ENCODE data around the gene SRMS.

SRMS gene

GRCh38 chr20:63547725-63548480 lies at the start of gene SRMS:
TSS of gene SRMS (minus strand) at chr20:63547749. CDS start at chr20:63547463, 286 bp downstream.
- no peak for DNase-seq

- no peak for DNase-seq
These were observed 48.9 kb upstream of the SRMS start for GRCh38 chr20:63596423-63596822.

GRCh38 chr20:63595416-63596127 lies 48.0 kb upstream of the SRMS start:
- DNase-seq = no peak

DNA sequence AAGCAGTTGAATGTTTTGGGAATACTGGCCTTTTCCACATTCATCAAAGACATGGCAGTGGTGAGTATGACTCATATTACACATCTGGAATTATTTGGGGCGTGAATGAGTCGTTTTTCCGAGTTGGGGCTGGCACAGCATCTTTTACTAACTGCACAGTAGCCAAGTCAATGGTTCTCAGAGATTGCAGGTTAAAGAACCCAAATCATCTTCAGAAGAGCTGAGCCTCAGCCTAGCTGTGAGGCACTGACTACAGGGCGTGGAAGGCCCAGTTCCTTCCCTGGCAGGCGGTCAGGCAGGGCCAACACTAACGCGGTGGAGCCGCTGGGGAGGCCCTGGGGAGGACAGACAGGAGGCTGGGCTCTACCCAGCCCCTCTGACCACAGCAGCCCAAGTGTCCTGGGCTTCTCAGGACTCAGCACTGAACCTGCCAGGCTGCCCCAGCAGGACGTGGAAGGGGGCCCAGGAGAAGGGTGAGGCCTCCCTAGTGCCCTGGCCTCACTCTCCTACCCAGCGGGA lies 46.6 kb upstream of the SRMS start:
- no peak for DNase-seq

GRCh38 chr20:63592661-63593060 lies 45.1 kb upstream of the SRMS start:
- no peak for DNase-seq

DNA sequence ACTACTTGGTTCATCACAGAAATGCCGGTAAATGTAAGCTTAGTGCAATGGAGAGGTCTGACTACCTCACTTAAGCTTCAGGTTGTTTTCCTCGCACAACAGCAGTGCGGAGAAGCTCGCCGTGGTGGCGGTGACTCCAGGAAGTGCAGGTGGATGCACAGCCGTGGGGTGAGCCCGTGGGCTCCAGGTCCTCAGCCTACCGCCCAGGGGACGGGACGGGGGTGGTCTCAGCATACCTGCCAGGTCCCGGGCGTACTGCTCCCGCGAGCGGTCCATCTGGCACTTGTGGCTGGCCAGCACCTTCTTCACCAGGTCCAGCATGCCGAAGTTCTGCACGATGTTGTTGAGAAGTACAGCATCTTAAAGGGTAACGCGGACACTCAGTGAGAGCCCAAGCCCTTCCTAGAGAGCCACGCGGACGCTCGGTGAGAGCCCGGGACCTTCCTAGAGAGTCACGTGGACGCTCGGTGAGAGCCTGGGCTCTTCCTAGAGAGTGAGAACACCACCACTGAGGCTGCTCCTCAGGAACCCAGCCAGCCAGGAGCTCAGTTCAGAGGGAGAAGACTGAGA lies 44.3 kb upstream of the SRMS start:
- DNase-seq = no peak

DNA sequence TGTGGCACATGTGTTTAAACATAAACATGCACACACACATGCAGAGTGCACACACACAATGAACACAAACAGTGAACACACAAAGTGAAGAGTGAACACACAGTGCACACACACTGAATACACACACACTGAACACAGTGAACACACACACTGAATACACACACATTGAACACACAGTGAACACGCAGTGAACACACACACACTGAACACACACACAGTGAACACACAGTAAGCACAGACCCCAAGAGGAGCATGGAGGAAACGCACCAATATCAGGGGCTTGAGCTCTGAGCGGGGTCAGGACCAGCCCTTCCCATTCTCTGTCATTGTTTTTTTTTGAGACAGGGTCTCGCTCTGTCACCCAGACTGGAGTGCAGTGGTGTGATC lies 43.6 kb upstream of the SRMS start:
- no peak for DNase-seq

DNA sequence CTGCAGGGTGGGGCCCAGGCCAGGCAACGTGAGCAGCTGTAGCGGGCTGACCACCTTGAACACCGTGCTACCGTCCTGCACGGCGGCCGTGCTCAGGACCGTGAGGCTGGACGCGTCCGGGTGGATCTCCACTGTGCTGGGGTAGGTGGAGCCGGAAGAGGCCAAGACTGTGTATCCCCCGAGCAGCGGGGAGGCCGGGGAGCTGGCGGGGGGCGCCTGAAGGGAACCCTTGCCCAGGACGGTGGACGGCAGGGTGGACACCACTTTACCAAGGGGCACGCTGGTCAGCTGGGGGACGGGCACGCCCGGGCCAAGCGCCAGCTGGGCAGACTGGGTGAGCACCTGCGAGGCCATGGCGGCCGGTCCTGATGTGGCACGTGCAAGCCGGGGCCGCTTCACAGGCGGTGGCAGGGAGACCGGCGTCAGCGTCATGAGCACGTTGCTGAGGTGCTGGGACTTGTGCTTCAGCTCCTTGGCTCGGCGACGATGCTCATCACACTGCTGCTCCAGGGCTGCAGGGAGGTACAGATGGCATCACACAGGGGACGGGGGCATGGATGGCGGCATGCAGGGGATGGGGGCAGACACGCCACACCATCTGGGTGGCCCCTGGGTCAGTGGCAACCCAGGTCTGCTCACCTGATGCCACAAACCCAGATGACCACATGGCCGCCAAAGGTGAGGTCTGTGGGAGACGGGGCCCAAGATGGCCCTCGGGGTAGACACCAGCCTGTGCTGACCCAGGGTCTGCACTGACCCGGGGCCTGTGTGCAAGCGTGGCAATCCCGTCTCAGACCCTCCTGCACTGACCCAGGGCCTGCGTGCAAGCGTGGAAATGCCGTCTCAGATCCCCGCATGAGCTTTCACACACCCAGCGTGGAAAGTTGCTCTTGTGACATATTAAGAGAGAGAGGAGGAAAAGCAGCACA lies 42.9 kb upstream of the SRMS start:
- DNase-seq = no peak

- no peak for DNase-seq
These were observed 42.0 kb upstream of the SRMS start for GRCh38 chr20:63589261-63590217.

GRCh38 chr20:63588641-63589041 lies 41.1 kb upstream of the SRMS start:
- DNase-seq = no peak

- DNase-seq = no peak
These were observed 40.4 kb upstream of the SRMS start for GRCh38 chr20:63587776-63588591.

GRCh38 chr20:63587256-63587655 lies 39.7 kb upstream of the SRMS start:
- no peak for DNase-seq

DNA sequence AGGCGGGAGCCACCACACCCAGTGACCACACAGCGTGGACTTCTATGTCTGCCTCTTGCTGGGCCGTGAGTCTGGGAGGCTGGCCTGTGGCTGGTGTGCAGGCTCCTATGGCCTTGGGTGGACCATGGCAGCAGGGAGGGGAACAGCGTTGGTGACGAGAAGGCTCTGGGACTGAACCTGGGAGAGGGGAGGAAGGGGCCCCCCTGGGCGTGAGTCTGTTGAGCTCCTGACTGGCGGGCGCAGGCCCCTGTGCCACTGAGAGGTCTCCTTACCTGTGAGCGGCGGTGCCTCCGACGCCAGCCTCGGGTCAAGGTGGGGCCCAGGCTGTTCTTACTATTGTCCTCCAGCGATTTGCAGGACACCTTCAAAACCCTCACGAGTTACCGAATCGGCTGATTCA lies 39.2 kb upstream of the SRMS start:
- DNase-seq = no peak

DNA sequence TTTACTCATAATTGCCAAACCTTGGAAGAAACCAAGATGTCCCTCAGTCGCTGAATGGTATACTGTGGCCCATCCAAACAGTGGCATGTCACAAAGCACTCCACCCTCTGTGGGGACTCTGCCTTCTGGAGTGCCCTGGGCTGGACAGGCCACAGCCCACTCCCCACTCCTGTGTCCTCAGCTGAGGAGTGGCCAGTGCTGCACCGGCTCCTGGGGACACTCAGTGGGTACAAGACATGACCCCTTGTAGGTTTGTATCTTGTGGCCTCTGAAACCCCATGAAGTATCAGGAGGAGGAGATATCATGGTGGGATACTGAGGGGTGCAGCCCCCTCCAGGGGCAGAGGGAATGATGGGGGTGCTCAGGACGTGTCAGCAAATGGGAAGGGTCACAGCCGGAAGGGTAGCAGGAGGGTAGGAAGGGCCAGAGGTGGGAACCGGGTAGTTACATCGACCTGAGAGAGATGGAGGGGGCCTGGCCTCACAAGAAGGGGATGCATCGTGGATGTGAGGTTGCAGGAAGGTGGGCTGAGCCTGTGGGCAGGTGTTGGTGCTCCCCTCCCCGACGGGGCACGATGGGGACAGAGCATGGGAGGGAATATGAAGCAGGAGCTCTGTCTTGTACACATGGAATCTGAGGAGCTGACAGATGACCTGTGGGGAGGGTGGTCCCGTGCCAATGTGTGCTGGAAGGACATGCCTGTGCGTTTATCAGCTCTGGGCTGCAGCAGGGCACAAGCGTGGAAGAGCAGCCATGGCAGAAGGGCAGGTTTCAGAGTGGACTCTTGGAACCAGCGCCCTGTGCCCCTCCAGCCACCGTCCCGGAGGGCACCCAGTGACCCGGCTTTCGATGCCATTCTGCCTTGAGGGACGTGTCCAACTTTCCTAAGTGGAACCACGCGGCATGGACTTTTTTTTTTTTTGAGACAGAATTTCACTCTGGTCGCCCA lies 38.3 kb upstream of the SRMS start:
- no peak for DNase-seq

GRCh38 chr20:63582382-63583063 lies 35.0 kb upstream of the SRMS start:
- no peak for DNase-seq

GRCh38 chr20:63580796-63581461 lies 33.4 kb upstream of the SRMS start:
- no peak for DNase-seq

DNA sequence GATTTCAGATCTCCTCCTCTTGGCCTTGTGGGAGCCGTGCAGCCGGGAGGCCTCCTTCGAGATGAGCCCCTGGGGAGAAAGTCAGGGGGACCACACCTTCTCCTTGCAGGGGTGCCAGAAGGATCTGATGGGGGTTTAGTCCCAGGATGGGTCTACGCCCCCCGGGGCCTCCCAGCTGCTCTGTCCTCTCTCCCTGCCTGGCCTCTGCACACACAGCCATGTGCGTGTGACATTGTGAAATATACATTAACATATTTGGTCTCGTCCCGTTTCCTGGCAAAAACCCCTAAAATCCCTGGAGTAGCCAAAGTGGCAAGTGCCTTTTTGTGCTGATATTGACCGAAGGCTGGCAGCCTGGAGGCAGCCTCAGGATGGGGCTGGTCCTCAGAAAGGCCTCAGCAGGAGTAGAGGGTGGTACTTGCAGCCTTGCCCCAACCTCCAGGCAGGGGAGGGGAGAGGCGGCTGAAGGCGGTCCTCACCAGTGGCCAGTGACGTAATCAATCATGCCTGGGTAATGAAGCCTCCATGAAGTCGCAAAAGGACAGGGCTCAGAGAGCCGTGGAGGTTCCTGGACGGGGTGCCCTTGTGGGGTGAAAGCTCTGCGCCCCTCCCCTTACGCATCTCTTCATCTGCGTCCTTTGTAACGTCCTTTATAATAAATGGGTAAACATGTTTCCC lies 31.6 kb upstream of the SRMS start:
- DNase-seq = no peak
